ENCODE measurements around the gene OFD1.

Gene OFD1, protein sequence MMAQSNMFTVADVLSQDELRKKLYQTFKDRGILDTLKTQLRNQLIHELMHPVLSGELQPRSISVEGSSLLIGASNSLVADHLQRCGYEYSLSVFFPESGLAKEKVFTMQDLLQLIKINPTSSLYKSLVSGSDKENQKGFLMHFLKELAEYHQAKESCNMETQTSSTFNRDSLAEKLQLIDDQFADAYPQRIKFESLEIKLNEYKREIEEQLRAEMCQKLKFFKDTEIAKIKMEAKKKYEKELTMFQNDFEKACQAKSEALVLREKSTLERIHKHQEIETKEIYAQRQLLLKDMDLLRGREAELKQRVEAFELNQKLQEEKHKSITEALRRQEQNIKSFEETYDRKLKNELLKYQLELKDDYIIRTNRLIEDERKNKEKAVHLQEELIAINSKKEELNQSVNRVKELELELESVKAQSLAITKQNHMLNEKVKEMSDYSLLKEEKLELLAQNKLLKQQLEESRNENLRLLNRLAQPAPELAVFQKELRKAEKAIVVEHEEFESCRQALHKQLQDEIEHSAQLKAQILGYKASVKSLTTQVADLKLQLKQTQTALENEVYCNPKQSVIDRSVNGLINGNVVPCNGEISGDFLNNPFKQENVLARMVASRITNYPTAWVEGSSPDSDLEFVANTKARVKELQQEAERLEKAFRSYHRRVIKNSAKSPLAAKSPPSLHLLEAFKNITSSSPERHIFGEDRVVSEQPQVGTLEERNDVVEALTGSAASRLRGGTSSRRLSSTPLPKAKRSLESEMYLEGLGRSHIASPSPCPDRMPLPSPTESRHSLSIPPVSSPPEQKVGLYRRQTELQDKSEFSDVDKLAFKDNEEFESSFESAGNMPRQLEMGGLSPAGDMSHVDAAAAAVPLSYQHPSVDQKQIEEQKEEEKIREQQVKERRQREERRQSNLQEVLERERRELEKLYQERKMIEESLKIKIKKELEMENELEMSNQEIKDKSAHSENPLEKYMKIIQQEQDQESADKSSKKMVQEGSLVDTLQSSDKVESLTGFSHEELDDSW

DNA sequence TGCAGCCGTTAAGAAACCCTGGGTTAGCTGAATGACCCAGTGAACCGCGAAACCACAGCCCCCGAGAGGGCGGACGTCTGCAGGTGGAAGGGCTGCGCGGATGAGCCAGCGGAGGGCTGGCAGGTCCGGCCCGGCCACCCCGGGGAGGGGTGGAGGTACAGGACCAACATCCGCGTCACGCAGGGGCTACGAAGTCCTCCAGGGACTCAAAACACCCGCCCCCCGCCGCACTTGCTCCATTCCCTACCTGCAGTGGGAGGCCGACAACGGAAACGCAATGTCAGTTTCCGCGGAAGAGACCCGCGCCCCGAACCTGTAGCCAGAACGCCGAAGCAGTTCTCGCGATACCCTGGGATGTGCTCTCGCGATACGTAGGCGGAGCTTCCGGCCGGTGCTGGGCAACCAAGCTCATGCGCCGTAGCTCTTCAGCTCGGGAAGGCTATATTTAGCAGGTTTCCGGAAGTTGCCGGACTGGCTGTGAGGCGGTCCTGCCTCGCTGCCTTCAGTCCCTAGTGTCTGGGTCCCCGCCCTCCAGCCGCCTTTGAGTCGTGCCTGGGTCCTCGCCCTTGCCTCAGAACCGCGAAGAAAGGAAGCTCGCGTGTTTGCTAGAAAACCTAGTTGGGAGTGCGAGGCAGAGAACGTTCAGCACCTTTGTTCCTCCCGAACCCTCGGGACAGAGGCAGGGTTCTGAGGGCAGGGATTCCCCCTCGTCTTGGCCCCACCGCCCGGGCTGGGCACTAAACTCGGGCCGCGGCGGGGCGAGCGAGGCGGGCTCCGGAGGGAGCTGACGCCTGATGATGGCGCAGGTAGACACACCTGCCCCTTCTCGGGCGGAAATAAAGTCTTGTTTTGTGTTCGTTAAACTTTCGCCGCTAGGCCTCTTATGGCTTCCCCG, at the start of gene OFD1, which contains the start of gene TRAPPC2:
TSS of gene OFD1 (plus strand) at position 471 of the 895 bp plus-strand sequence. CDS start at position 795, 324 bp downstream.
TSS of gene TRAPPC2 (minus strand) at position 343 of the 895 bp plus-strand sequence. CDS start 14,657 bp downstream, outside the sequence.
- DNase-seq (ENCODE audit: low read depth) = peak; percentile 85

DNA sequence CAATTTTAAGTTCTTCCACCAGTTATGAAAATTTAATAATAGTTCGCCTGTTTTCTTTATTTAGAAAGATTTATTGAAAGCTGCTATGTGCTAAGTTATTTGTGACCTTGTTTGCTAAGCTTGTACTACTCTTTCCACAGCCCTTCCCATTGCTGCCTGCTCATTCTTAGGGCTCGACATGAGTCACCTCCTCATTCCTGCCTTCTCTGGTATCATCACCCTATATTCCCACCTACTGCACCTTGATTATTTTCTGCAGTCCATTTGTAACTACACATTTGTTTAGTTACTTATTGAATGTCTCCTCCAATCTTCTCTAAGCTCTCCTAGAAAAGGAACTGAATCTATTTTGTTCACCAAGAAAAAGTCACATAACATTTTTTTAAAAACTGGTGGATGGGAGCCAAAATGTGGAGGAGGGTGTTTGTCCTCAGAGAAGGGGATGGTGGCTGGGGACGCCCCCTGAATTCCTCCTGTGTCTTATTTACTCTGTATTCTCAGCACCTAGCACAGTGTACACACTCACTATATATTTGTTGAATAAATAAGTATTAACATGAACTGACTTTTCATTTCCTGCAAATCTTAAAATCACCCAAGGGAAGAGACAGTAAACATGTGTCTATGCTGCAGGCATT, 49.3 kb upstream of the OFD1 start:
- no peak for DNase-seq (ENCODE audit: low read depth)

DNA sequence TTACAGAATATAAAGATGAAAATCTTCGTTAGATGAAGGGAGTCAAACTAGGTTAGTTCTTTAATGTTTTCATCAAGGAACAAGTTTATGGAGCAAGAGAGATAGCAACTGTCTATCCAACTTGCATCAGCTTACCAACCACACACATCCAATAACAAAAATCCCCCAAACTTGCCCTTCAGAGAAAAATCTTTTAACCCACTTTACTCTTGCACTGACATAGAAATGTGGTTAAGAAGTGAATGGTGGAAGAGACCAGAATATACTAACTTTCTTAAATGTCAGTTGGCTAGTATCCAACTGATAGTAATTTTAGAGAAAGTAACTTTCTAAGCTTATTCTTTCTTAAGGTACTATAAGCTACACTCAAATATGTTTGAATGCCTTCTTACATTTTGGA, 47.3 kb upstream of the OFD1 start:
- DNase-seq (ENCODE audit: low read depth) = no peak

DNA sequence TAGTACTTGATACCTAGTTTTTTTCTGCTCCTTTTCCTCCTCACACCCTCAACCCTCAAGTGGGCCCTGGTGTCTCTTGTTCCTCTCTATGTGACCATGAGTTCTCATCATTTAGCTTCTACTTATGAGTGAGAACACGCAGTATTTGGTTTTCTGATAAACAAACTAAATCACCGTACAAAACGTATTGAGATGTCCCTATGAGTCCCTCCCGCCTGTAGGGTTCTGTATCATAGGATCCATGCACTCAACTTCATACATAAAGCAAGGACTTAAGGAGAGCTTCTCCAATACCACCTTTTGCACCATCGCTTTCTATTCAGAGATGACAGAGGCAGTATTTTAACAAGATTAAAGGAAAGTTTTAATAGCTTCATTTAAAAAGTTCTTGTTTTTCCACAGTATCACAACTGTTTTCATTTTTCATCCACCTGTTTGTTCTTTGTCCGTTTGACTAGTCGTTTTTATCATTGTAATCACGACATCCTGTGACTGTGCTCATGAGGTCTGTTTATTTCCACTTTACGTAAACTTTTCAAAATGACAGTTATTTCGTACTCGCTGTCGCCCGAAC, 46.1 kb upstream of the OFD1 start:
- no peak for DNase-seq (ENCODE audit: low read depth)

DNA sequence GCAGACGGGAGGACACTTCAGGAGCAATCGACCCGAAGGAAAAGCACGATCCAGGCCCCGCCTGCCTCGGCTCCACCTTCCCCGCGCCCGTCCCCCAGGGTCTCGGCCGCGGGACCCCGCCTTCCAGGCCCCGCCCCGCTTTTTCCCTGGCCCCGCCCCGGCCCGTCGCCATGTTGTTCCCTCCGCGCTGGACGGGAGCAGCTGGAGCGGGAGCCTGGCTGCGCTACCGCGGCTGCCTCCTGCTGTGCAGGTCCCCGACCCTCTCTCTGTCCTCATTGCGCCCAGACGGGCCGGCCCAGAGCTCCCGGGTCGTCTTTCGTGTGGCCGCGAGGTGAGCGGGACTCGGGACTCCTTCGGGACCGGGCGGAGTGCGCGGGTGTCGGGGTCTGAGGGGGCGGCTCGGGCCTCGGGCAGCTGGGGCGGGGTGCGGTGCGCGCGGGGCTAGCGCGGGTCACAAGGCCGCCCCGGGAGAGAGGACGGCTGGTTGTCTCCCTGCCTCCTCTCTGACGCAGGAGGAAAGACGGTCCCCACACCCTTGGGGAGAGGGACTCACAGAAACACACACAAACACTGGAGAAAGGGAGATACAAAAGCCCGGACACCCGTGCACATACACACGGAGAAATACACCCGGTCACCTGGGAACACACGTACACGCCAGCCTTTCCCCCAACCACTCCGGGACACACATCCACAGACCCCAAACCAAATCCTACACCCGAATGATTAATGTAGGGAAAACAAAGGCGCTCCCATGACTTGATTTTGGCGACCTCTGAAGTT, 45.4 kb upstream of the OFD1 start, which contains the start of gene RAB9A:
TSS of gene RAB9A (plus strand) at position 171 of the 783 bp plus-strand sequence. CDS start 19,619 bp downstream, outside the sequence.
- peak; percentile 75 for DNase-seq (ENCODE audit: low read depth)

DNA sequence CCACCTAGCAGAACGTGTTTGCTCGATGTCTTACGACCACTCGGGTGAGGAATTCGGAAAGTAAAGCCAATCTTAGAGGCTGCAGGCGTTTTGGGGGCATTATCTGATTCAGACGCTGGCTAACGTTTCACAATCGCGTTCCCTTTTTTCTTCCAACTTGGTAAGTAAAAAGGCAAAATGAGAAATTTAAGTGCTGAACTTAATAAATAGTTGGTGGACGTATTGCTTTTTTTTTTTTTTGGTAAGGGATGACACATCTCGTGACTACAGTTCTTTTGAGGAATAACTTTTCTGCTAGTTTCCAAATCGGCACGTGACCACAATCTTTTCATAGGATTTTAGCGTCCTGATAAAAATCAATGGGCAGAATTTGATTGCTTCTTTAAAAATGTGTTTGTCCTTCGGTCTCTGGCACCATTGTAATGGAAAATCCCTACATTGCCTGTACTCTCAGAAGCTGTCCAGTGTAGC, 44.8 kb upstream of the OFD1 start:
- no peak for DNase-seq (ENCODE audit: low read depth)

DNA sequence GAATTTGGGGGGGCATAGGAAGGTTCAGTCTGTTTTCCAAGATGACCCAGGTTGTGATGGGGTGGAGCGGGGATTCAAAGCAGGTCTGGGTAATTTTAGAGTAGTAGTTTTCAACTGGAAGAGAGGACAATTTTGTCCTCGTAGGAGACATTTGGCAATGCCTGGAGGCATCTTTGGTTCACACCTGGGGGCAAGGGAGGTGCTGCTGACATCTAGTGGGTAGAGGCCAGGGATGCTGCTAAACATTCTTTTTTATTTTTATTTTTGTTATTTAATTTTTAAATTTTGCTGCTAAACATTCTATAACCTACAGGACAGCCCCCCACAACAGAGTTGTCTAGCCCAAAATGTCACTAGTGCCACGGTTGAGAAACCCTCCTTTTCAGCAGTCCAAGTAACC, 43.7 kb upstream of the OFD1 start:
- DNase-seq (ENCODE audit: low read depth) = no peak

DNA sequence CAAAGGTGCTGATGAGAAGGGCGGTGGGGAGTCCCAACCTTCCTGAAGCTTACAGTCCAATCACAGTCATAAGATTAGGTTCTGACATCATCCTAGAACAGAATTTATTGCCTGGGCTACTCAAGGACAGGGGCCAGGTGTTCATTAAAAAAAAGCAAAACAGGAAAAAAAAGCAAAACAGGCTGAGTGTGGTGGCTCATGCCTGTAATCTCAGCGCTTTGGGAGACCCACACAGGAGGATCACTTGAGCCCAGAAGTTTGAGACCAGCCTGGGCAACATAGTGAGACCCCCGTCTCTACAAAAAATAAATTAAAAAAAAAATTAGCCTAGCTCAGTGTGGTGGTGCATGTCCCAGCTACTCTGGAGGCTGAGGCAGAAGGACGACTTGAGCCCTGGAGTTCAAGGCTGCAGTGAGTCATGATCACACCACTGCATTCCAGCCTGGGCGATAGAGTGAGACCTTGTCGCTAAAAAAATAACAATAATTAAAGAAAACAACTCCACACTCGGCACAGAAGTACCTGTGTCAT, 42.6 kb upstream of the OFD1 start:
- DNase-seq (ENCODE audit: low read depth) = no peak

DNA sequence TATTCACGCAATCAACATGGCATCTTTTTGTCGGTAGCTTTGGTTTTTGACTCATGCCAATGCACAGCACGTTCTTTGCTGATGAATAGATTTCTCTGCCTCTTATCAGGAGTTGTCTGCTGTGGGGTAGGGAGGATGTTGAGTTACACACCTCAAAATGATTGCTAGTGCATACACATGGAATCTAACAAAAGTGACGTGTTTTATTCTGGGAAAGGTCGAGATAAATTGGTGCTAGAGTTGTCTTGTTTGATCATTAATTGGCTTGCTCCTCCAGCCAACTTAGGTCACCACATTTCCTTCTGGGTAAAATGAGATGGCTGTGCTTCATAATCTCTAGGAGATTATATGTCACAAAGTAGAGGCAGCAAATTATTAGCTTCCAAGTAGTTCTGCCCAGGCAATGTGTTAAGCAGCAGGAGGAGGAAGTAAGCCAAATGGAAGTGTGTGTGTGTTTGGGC, 41.7 kb upstream of the OFD1 start:
- DNase-seq (ENCODE audit: low read depth) = no peak

DNA sequence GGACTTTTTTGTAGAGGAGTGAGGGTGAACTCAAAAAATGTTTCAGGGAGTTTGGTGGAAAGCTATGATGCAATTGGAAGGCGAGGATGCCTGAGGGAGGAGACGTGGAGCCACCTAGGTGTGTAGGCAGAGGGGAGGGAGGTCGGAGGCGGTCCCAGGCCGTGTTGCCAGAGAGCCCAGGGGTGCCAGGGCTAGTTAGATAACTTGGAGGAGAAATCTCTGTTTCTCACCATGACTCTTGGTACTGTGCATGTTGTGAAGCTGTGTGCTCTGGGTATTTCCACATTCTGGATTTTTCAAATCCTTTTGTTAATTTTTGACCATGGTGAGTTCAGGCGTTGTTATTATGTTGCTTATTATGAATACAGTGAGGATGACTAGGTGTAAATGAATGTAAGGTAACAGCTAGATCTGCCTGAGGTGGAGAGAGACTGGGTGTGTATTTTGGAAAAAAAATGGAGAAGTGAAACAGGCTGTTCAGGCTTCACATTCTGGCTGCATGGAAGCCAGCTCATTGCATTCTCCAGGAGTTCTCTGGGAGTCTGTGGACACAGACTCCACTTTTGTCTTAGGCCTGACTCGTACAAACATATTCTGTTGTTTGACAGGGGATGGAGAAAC, 41.1 kb upstream of the OFD1 start:
- no peak for DNase-seq (ENCODE audit: low read depth)

DNA sequence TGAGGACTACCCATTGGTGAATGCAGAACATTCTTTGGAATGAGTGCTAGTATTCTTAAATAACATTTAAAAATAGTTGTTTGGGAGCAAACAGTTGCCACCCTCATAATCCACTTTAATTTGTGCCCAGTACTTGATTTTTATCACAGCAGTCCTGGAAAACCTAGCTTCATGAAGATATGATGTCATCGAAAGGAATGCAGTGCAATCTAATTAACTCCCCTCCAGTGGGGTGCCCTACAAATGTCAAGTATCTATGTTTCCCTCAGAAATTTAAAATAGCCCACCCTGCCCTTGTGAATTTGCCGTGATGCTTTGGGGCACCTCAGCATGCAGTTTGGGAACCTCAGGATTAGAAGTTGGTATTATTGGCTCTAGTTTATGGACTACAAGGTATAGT, 40.2 kb upstream of the OFD1 start:
- no peak for DNase-seq (ENCODE audit: low read depth)

DNA sequence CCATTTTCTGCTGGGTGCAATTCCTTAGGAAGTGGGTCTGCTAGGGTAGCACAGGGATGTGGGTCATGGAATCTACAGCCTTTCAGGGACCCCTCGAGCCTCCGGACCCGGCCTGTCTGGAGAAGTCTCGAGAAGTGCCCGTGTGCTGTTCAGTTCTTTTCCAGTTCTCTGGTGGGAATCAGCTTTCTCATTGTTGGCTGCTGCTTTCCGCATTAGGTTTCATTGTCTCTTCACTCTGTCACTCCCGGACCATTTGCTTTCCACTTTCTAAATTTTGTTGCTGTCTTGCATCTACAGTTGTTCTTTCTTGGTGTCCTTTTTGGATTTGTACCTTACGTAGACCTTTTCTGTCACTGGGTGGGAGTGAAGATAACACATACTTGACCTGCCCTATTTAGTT, 39.6 kb upstream of the OFD1 start:
- DNase-seq (ENCODE audit: low read depth) = no peak

DNA sequence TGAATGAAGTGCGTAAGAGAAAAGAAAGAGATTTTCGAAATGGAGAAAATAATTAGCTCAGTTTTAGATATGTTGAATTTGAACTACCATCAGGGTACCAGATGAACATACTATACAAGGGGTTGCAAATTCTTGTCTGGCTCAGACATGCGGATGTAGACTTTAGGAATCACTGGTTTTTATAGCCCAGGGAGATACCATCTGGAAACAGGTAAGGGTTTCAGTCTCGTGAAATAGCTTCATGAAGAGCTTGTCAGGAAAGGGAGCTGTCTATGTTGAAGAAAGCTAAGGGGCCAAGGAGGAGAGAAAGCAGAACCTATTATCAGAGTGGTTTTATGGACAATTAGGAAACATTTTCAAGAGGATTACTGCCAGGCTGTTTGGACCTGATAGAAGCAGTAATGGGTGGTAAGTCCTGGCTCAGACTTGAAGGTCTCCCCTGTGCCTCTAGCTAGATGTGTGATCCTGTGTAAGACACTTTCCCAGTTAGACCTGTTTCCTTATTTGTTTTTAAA, 38.9 kb upstream of the OFD1 start:
- no peak for DNase-seq (ENCODE audit: low read depth)

DNA sequence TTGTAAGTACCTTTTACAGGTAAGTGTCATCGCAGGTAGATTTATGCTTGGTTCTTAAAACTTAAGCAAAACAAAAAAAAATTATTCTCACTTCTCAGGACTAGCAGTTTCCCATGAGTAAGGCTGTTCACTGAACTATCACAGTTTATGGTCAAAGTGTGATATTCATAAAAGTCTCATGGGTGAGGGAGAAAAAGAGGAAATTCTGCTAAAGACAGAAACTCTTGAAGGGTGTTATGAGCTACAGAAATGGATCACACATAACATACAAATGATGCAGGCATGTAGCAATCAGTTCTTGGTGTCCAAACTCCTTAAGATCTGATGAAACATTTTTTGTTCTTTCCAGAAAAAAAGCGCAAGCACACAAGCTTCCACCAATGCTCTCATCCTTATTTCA, 37.1 kb upstream of the OFD1 start:
- no peak for DNase-seq (ENCODE audit: low read depth)

DNA sequence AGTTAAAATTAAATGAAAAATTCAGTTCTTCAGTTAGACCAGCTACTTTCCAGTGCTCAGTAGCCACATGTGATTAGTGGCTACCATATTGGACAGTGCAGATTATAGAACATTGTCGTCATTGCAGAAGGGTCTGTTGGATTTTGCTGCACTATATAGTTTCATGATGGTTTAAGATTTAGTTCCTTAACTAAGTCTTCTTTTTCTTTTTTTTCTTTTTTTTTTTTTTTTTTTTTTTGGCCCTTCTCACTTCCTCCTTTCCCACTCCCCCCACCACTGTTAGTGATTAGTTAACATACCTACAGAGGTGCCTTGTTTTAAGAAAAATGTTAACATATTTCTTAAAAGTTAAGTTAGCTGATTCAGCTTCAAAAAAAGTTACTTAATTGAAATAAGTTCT, 36.6 kb upstream of the OFD1 start:
- no peak for DNase-seq (ENCODE audit: low read depth)

DNA sequence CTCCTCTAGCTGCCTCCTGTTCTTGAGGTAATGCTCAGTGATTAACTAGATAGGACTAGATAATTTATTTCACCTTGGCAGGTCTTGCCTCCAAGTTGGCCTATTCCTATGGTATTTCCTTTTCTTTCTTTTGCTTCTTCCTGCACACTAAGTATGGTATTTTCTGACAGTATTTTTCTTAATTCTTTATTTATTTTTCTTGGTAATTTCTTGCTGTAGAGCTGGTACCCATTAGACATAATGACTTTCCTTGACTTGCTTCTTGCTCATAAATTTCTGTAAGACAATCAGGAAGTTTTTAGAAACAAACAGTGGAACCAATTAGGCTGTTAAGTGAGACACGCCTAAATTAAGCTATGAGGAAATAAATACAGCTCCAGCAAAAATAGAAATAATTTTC, 36.1 kb upstream of the OFD1 start:
- DNase-seq (ENCODE audit: low read depth) = no peak

DNA sequence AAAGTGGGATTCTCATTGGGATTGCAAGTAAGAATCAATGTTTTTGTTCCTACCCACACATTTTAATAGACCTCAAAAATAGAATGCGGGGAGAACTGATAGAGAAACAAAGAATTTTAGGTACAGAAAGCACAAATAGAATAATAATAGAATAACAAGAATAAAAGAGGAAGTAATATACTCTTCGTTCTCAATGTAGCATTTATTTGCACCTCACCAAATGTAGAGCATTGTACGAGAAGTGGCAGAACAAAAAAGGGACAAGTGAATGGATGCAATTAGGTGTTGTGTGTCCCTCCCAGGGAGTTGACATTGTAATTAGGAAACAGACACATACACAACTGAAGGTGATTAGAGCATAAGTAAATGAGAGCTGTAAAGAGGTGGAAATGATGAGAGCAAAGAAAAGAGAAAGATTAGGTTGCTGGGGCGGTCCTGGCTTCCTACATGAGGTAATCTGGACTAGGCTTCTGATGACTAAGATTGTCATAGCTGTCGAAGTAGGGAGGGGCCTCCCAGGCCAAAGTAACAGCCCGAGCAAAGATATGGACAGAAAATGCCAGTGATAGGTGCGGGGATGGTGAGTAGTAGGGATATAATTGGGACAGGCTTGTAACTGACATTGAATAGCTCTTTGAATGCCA, 35.2 kb upstream of the OFD1 start:
- DNase-seq (ENCODE audit: low read depth) = no peak

DNA sequence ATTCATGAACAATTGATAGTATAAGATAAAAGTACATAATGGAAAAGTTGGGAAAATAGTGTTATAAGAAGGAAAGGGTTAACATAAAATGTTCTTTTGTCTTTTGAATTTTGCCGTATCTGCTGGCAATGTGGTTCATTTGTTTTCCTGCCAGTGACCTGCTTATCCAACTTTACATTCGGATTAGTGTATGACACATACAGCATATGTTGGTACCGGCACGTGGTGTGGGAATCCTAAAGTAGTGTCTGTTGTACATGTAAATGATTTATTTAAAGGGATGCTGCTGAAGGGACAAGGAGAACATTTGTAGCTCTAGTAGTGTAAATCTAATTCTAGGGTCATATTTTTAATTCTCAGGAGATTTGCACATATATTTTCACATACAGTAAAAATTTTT, 34.2 kb upstream of the OFD1 start:
- no peak for DNase-seq (ENCODE audit: low read depth)
